GM18868 (cell line): Measurements from ENCODE around the gene ENTPD1.
"Not testable (repeated sequence)": the region's sequence is repeated elsewhere in the genome, so short reads cannot be mapped to it uniquely, and the experiment has no call there.

Experiments
- ATAC-seq: cut with Tn5 transposase; IDR thresholded peaks from one replicate; pipeline ENCODE4 v1.9.1; 2021; ENCODE audit warnings: mild to moderate bottlenecking, moderate library complexity; ENCODE audit not compliant: unreplicated experiment

ENTPD1 gene

DNA sequence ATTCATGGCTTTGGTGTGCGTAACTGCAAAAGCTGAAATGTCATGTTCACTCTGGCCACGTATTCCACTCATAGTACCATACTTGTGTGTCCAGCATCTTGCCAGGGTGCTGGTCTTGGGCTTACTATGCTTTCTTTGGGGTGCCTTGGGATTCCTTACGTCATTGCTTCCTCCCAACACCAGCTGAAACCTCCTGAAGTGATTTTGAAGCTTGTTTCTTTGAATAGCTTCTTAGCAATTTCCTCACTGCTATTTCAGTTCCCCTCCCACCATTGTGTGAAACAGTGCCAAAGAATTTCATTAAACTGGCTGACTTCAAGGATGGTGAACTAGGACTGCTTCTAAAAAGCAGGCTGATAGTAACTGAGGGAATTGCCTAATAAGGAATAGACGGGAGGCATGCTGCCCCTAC, 36.9 kb downstream of the ENTPD1 start:
- no peak for ATAC-seq

DNA sequence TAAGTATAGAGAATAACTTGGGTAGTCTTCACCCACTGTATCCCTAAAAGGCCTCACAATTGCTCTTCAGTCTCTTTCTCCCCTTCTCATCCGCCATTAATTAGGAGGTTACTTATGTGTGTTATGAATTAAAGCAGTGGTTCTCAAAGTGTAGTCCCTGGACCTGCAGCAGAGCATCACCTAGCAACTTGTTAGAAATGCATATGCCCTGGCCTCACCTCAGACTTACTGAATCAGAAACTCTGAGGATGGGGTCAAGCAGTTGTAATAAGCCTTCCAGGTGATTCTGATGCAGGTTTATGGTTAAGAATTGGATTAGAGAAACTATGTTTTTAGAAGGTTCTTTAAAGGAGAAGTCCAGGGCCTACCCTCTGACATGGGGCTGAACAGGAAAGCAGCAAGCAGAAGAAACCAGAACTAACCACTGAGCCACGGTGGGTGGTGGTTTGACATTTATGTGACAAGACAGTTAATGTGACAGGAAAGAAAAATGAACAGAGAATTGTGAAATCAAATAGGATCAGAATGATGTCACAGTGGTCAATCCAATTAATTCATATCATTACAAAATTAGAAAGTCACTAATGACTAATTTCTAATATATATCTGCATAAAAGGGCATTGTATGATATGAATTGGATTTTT, 37.6 kb downstream of the ENTPD1 start:
- peak; percentile 34 for ATAC-seq

DNA sequence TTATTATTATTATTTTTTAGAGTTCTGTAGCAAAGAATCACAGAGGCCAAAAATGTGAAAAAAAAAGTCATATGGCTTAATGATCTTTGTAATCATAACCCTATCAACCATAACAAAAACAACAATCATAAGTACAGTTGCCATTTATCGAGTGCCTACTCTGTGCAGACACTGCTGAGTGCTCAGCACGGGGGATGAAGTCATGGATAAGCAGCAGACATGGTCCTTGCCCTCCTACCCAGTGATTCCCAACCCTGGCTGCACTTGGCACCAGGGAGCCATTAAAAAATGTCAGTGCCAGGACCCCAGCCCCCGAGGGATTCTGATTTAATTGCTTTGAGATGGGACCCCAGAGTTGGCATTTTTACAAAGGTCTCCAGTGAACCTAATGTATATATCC, 38.2 kb downstream of the ENTPD1 start:
- no peak for ATAC-seq

DNA sequence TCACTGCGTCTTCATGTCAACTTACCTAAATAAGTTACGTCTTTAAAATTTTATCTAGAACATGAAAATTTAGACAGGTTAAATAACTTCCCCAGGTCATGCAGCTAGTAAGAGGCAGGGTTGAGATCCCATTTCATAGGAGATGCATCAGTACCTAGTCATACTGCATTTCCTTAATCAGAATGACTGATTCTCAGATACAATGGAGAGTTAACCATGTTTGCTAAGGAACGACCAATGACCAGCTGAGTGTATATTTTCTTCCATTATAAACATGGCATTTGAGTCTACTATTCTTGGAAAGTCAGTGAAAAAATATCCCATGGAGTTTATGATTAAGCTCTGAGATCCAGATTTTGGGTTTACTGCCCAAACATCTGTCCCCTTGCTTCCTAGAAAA, 39.6 kb downstream of the ENTPD1 start:
- ATAC-seq = no peak

DNA sequence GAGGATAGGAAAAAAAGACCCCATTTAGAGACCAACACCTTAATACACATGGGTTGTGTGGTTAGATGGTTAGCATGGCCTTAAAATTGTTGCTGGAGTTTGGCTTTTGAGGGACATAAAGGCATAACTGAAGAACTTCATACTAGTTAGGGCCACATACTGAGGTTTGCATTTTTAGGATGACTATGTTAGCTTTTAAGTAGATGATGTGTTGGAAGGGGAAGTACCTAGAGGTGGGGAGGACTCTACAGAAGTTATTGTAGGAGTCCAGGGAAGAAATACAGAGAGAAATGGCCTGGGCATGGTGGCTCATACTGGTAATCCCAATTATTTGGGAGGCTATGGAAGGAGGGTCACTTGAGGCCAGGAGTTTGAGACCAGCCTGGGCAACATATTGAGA, 40.5 kb downstream of the ENTPD1 start:
- ATAC-seq = no peak

DNA sequence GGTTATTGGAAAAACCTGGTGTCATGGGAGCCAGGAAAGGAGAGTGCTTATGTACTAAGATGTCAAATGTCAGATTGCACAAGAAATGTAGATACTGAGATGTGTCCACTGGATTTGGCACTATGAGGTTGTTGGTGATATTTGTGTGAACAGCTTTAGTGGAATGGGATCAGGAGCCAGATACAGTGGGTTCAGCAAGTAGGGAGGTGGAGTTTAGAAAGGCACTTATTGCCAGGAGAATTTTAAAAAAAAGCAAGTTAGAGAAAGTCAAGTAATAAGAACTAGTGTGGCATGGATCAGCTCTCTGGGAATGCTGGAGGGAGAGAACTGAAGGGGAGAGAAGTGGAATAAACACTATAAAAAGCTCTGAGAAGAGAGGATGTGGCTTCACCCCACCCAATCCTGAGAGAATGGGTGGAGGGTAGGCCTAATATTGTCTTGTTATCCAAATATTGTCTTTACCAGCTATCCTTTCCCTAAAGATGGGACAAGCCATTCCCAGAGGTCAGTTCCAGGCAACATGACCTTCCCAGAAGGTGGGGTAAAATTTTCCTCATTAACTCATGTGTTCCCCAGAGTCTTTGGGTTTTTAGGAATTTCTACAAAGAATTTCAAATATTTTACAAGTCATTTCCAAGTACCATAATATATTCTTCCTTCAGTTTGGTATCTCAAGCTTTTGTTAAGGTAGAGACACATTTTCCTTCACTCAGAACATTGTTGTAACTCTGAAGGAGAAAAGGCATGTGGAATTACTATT, 42.3 kb downstream of the ENTPD1 start:
- ATAC-seq = no peak

DNA sequence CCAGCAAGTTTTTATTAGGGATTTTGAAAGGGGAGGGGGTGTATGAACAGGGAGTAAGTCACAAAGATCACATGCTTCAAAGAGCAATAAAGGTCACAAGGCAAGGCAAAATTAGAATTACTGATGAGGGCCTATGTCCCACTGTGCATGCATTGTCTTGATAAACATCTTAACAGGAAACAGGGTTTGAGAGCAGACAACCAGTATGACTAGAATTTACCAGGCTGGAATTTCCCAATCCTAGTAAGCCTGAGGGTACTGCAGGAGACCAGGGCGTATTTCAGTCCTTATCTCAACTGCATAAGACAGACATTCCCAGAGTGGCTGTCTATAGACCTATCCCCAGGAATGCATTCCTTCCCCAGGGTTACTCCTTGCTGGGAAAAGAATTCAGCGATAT, 44.3 kb downstream of the ENTPD1 start:
- ATAC-seq = not testable (repeated sequence)

DNA sequence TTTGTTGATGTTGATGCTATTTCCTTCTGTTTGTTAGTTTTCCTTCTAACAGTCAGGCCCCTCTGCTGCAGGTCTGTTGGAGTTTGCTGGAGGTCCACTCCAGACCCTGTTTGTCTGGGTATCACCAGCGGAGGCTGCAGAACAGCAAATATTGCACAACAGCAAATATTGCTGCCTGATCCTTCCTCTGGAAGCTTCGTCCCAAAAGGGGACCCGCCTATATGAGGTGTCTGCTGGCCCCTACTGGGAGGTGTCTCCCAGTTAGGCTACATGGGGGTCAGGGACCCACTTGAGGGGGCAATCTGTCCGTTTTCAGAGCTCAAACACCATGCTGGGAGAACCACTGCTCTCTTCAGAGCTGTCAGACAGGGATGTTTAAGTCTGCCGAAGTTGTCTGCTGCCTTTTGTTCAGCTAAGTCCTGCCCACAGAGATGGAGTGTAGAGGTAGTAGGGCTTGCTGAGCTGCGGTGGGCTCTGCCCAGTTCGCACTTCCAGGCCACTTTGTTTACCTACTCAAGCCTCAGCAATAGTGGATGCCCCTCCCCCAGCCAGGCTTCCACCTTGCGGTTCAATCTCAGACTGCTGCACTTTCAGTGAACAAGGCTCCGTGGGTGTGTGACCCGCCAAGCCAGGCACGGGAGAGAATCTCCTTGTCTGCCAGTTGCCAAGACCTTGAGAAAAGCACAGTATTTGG, 50.9 kb downstream of the ENTPD1 start:
- ATAC-seq = not testable (repeated sequence)

DNA sequence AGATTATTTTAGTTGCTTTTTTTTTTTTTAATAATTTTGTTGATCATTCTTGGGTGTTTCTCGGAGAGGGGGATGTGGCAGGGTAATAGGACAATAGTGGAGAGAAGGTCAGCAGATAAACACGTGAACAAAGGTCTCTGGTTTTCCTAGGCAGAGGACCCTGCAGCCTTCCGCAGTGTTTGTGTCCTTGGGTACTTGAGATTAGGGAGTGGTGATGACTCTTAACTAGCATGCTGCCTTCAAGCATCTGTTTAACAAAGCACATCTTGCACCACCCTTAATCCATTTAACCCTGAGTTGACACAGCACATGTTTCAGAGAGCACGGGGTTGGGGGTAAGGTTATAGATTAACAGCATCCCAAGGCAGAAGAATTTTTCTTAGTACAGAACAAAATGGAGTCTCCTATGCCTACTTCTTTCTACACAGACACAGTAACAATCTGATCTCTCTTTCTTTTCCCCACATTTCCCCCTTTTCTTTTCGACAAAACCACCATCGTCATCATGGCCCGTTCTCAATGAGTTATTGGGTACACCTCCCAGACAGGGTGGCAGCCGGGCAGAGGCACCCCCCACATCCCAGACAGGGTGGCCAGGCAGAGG, 52.8 kb downstream of the ENTPD1 start:
- ATAC-seq = not testable (repeated sequence)

DNA sequence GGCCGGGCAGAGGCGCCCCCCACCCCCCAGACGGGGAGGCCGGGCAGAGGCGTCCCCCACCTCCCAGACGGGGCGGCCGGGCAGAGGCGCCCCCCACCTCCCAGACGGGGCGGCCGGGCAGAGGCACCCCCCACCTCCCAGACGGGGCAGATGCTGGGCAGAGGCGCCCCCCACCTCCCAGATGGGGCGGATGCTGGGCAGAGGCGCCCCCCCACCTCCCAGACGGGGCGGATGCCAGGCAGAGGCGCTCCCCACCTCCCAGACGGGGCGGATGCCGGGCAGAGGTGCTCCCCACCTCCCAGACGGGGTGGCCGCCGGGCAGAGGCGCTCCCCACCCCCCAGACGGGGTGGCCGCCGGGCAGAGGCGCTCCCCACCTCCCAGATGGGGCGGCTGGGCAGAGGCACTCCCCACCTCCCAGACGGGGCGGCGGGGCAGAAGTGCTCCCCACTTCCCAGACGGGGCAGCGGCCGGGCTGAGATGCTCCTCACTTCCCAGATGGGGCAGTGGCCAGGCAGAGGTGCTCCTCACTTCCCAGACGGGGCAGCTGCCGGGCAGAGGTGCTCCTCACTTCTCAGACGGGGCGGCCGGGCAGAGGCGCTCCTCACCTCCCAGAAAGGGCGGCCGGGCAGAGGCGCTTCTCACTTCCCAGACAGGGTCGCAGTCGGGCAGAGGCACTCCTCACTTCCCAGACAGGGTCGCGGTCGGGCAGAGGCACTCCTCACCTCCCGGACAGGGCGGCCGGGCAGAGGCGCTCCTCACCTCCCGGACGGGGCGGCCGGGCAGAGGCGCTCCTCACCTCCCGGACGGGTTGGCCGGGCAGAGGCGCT, 53.6 kb downstream of the ENTPD1 start:
- no peak for ATAC-seq

DNA sequence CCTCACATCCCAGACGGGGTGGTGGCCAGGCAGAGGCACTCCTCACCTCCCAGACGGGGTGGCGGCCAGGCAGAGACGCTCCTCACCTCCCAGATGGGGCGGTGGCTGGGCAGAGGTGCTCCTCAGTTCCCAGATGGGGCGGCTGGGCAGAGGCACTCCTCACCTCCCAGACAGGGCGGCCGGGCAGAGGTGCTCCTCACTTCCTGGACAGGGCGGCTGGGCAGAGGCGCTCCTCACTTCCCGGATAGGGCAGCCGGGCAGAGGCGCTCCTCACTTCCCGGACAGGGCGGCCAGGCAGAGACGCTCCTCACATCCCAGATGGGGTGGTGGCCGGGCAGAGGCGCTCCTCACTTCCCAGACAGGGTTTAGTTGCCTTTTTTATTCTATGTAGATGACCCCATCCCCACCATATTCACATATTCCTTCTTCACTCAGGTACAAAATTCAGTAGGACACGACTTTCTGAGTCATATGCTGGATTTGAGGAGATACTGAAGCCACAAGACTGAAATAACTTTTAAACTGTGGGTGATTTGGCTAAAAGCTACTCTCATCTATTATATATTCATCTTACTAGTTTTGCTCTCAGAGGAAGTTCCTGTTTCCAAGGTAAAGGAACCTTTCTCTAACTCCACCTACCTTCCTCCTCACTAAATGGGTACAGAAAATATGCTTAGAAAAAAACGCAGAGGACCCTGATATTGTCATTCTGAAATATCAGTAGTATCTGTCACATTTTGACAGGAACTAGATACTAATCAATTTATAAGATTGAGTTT, 54.4 kb downstream of the ENTPD1 start:
- no peak for ATAC-seq

DNA sequence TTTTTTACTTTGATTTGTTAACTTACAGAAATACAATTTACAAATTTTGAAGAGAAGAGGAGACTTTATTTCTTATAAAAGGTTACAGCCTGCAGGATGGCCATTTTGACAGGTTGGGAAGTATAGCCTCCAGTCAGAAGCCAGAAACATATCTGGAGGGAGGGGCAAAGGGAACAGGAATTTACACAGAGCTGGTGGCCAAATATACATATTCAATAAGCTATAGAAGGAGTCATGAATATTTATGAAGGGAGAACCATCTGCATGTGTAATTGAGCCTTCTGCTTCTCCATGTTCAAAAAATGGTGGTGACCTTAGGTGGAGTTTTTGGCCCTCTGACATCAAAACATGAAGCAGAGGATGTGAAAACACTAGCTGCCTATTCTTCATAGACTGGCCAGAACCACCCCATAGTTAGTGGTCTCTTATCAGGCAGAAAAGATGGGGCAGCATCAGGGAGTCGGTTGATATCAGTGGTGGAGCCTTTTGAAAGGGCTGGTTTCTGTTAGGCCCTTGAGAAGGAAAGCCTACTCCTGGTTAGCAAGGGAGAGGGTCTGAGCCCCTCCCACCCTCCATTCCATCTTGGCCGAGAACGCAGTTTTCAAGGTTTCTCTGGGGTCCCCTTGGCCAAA, 57.2 kb downstream of the ENTPD1 start:
- ATAC-seq = no peak

DNA sequence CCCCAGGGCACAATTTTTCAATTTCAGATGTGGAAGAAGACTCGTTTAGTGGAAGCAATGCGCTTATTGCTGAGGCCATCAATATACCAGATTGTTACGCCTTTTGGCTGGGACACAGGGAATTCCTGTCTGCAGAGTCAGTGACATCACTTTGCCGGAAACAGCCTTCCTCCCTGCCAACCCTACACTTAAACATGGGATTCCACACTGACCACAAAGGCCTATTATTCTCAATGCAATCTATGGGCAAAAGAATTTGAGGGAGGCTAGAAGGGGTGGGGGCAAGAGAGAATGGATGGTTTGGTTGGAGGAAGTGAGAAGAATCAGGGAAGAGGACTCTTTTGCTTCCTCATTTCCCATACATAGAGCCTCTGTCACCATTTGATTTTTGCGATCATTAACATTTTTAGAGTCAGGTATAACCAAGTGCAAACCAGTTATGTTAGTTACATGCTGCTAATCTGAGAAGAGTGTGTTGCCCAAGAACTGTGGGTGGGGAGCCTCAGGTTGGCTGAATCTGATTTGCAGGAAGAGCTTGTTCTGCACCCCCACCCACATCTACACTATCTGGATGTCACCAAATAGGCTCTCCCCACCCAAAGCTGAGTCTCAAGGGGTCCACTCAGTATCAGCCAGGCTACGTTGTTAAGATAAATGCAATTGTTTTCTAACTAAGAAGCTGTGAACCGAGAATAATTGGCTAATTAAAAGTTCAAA, 58.2 kb downstream of the ENTPD1 start:
- ATAC-seq = no peak

DNA sequence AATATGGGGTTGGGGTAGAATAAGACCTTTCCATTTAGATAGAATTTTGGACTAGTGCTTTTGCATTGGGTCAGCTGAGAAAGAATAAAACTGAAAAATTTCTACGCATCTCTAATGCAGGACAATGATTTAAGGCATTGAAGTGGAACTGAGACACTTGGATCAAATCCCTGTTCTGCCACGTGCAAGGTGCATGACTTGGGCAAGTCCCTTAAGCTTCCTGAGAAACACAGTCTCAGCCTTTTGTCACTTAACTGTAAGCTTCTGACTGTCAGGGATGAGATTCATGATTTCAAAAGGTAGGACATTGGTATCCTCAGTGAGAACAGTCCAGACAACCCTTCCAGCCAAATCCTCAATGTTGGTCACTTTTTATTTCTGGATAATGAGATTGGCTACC, 59.2 kb downstream of the ENTPD1 start:
- no peak for ATAC-seq

DNA sequence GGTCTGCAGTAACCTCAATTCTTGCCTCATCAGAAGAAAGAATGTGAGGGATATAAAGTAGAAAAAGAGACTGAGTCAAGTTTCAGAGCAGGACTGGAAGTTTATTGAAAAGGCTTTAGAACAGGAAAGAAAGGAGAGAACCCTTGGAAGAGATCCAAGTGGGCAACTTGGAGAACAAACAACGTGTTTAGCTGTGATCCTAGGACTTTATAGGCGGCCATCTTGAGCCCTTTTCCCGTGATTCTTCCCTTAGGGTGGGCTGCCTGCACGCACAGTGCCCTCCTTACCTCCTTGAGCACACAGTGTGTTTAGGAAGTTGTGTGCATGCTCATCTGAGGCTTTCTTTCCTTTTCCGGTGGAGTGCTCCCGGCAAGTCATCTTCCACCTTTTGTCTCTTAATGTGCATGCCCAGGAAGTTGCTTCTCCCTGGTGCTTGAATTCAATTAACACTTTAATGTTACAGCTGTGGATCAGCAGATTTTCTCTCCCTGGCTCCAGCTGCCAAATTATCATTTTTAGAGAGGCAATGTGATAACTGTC, 59.8 kb downstream of the ENTPD1 start:
- no peak for ATAC-seq

DNA sequence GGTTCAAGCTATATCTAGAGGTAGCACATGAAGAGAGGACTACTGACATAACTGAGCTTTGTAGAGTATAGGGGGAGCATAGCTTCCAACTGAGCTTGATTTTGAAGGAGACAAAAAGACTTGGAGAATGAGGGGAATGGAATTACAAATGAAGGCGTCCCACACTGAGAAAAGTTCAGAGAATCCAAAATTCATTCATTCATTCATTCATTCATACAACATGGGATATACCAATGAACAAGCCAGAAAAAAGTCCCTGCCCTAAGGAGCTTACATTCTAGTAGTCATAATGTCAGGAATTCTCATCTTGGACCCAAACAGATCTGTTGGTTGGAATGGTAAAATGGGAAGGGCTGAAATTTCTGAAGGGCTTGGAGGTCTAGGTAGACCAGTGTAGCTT, 62.0 kb downstream of the ENTPD1 start:
- ATAC-seq = no peak

DNA sequence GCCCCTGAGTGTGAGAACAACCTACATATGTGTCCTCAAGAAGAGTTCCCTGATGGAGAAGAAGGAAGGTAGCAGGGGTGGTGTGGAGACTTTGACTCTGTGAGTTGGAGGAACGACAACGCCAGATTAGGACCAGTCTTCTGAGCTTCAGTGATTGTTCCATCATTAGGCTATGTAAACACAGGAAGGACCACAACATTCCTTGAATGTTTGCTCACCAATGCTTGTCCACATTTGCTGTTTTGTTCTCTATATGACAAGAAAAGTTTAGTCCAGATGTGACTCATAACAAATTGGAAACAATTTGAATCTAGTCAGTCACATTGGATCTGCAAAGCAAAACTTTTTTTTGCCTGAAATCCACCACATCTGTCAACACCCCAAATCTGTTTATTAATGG, 62.7 kb downstream of the ENTPD1 start:
- no peak for ATAC-seq

DNA sequence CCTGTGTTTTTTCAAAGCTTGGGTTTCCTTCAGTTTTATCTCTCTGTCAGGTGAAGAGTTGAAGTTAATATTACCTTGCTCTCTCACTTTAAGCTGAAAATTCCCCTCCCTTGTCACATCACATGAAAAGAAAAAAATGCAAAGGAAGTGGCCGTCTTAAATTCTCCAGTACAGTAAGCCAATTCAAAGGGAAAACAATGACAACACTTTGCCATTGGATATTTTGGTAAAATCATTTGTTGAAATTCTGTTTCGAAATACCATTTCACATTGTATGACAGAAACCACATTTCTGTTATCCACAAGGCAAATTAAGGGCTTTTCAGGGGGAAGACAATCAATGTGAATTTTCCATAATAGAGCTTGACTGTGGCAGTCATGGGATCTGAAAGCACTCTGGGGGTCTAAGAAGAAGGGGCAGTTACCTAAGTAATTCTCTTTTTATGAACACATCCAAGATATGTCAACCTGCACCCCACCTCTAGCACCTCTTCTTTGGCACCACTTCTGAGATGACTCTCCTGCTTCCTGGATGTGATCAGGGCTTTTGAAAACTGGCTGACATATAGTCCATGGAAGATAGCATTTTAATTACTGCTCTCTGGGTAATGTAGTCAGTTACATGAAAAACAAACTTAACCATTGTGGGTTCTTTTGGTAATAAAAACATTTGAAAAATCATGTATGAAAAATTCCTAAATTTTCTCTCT, 63.8 kb downstream of the ENTPD1 start:
- ATAC-seq = peak; percentile 36
